Gastroesophageal sphincter (tissue), 4 donors: ENCODE measurements around the gene FHOD3. TPM values are rescaled to one million over a fixed set of nuclear protein-coding genes. Genes with fewer than 3 reads are reported as not detected.

Experiments
- ATAC-seq: fragments of 150-250 bp; one replicate; pipeline ENCODE4 v1.9.1; 2016; ENCODE audit warnings: mild to moderate bottlenecking, moderate library complexity
- H3K27ac ChIP-seq, 4 donors: fragments of 200-600 bp; sonication (generic) in 3 of 4; 1 replicate in 3 of 4; 2 replicates in 1 of 4; pipeline ENCODE4 v1.5.1; 2016 to 2019
- H3K27me3 ChIP-seq: fragments of 200-600 bp; sonication (generic); one replicate; pipeline ENCODE4 v1.5.1; 2019
- H3K36me3 ChIP-seq, 2 donors: fragments of 200-600 bp; sonication (generic); one replicate each; pipeline ENCODE4 v1.5.1; 2019; ENCODE audit warnings: control low read depth in 1 of 2
- H3K4me1 ChIP-seq, 3 donors: fragments of 200-600 bp; sonication (generic); 1 replicate in 2 of 3; 2 replicates in 1 of 3; pipeline ENCODE4 v1.5.1; 2016 to 2019; ENCODE audit warnings: control low read depth in 2 of 3
- H3K4me3 ChIP-seq, 2 donors: fragments of 200-600 bp; sonication (generic); one replicate each; pipeline ENCODE4 v1.5.1; 2019; ENCODE audit warnings: mild to moderate bottlenecking in 1 of 2, moderate library complexity in 1 of 2
- H3K9me3 ChIP-seq, 3 donors: fragments of 200-600 bp; sonication (generic); one replicate each; pipeline ENCODE4 v1.5.1; 2017 to 2019; ENCODE audit warnings: control low read depth in 2 of 3
- EP300 ChIP-seq: sonication (generic); formaldehyde crosslinking; IDR thresholded peaks from one replicate; pipeline ENCODE4 v1.6.1; 2017; ENCODE audit warnings: antibody characterized with exemption, mild to moderate bottlenecking
- POLR2A ChIP-seq, 2 donors: fragments of 450-650 bp; IDR thresholded peaks; one replicate each; pipeline ENCODE4 v1.6.1; 2017; ENCODE audit warnings: antibody characterized with exemption in 2 of 2, mild to moderate bottlenecking in 2 of 2, moderate library complexity in 1 of 2
- POLR2AphosphoS5 ChIP-seq: sonication (generic); formaldehyde crosslinking; IDR thresholded peaks from one replicate; pipeline ENCODE4 v1.6.1; 2017; ENCODE audit warnings: antibody characterized with exemption
- WGBS, 2 donors: methylation state at CpG; one replicate each; pipeline ENCODE4 v1.1.5; 2018; ENCODE audit warnings: low coverage in 1 of 2; 5-methylcytosine and 5-hydroxymethylcytosine counted together
- total RNA-seq, 4 donors: library from RNA; depleted of rRNA; stranded (reverse); fragments of >200 nt; gene quantifications; one replicate each; pipeline ENCODE4 v1.1.0, GENCODE V29; 2016
- TF ChIP-seq, protein P1 (sequence below), 4 experiments: fragments of 200-600 bp in 2 of 4; fragments of 450-650 bp in 2 of 4; sonication (generic) in 1 of 4; IDR thresholded peaks; one replicate each; pipeline ENCODE4 v1.5.1; 2017 to 2019; ENCODE audit warnings: antibody characterized with exemption in 4 of 4, mild to moderate bottlenecking in 2 of 4, moderate library complexity in 2 of 4

FHOD3 gene
- total RNA-seq, 4 donors from 2014 or later, result 18.4 to 36.7 (median 30.4) TPM

DNA sequence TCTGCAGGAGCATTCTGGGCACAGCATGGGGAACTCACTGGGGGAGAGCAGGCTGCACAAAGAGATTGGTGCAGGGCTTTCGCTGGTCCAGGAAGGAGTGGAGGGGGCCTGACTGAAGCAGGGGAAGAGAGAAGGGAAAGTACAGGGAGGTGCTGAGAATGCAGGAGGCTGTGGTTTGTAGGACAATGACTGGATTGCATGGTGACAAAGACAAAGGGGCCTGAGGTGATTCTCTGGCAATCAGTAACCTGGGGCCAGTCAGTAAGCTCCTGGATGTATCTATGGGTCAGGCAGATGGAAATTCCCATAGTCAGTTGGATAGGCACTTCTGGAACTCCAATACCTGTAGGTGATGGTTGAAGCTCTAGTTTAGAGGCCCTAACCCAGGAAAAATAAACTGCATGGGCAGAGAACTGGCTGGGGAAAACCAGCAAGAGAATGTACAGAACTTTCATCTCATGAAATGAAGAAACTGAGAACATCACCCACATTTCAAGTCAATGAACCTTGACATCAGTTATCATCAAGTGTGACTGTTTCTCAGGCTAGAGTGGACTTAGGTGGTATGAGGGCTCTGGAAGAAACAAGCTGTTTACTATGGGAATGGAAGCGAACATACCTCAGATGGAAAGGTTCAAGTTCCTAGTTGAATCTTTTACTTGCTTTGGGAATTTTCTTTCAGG is 338.0 kb downstream of the FHOD3 start:
- Histone ChIP-seq H3K4me1 (peaks cover 2 to 21% (median 2%) of the 10 kb centered on the region in 3 donors), H3K9me3 (no peaks in the 10 kb centered on the region), H3K4me3 (no peak overlapping the region), H3K27ac (no peak overlapping the region), H3K27me3 (no peaks in the 10 kb centered on the region), H3K36me3 (no peaks in the 10 kb centered on the region)
- no peak for TF ChIP-seq EP300
- no peak for ATAC-seq
- WGBS, 2 donors, result 86 to 93% methylated on average over 1 to 2 of the region's 2 CpGs

DNA sequence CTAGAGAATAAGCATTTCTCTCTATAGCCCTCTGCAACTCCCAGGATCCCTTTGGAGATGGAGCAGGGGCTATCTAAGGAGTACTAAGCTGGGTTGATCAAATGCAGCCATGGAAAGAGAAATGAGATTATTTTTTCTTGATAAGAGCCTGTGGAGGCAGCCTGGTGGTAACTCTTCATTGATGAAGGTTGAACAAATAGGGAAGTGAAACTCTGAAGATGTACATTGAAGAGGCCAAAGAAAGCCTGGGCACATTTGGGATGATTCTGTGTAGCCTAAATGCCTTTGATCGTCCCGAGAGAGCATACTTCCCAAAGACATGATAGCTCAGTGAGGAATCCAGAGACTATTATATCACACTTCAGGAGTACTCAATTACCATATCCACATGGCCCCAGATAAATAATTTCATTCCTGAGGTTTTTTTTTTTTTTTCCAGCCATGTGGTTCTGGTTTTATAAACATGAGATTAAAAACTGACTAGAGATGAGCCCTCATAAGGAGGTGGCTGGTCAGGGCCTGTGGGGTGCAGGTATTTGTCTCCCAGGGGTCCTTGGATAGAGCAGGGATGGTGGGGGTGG is 338.8 kb downstream of the FHOD3 start:
- H3K4me1 ChIP-seq, result peaks cover 4 to 28% (median 7%) of the 10 kb centered on the region in 3 donors
- 20 to 43% methylated on average over 1 to 2 of the region's 2 CpGs for WGBS, 2 donors
- no peak for TF ChIP-seq EP300
- TF ChIP-seq, protein P1, sequence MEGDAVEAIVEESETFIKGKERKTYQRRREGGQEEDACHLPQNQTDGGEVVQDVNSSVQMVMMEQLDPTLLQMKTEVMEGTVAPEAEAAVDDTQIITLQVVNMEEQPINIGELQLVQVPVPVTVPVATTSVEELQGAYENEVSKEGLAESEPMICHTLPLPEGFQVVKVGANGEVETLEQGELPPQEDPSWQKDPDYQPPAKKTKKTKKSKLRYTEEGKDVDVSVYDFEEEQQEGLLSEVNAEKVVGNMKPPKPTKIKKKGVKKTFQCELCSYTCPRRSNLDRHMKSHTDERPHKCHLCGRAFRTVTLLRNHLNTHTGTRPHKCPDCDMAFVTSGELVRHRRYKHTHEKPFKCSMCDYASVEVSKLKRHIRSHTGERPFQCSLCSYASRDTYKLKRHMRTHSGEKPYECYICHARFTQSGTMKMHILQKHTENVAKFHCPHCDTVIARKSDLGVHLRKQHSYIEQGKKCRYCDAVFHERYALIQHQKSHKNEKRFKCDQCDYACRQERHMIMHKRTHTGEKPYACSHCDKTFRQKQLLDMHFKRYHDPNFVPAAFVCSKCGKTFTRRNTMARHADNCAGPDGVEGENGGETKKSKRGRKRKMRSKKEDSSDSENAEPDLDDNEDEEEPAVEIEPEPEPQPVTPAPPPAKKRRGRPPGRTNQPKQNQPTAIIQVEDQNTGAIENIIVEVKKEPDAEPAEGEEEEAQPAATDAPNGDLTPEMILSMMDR (IDR thresholded peaks at IDR 0.05), result no peak
- TF ChIP-seq POLR2AphosphoS5, result no peak
- TF ChIP-seq POLR2A (IDR thresholded peaks at IDR 0.05), result no peak
- no peaks in the 10 kb centered on the region for H3K9me3 ChIP-seq
- no peak overlapping the region for H3K27ac ChIP-seq
- H3K27me3 ChIP-seq, result no peaks in the 10 kb centered on the region
- no peak for ATAC-seq
- H3K36me3 ChIP-seq, result no peaks in the 10 kb centered on the region
- H3K4me3 ChIP-seq, result no peak overlapping the region

DNA sequence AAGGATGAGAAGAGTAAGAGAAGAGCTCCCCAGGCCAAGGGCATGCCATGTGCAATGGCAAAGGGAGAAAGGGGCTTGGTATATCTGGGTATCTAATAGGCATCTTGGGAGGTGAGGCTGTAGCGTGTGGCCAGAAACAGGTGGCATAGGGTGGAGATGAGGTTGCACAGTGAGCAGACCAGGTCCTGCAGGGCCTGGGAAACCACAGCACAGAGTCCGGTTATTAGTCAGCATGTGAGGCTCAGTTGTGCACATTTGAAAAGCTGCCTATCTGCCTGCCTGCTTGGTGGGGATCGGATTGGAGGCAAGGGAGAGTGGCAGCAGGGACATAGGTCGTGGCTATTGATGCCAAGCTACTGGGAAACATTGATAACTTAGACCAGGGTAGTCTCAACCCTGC is 340.7 kb downstream of the FHOD3 start:
- no peak for ATAC-seq
- 92 to 100% methylated on average over 1 to 4 of the region's 4 CpGs for WGBS, 2 donors
- no peaks in the 10 kb centered on the region for H3K36me3 ChIP-seq
- H3K27ac ChIP-seq, result no peak overlapping the region
- H3K4me3 ChIP-seq, result no peak overlapping the region
- peaks cover 4 to 29% (median 7%) of the 10 kb centered on the region in 3 donors for H3K4me1 ChIP-seq
- no peaks in the 10 kb centered on the region for H3K27me3 ChIP-seq
- TF ChIP-seq, protein P1 (IDR thresholded peaks at IDR 0.05), result no peak
- TF ChIP-seq POLR2AphosphoS5, result no peak
- no peak for TF ChIP-seq POLR2A (IDR thresholded peaks at IDR 0.05)
- no peak for TF ChIP-seq EP300
- H3K9me3 ChIP-seq, result no peaks in the 10 kb centered on the region

DNA sequence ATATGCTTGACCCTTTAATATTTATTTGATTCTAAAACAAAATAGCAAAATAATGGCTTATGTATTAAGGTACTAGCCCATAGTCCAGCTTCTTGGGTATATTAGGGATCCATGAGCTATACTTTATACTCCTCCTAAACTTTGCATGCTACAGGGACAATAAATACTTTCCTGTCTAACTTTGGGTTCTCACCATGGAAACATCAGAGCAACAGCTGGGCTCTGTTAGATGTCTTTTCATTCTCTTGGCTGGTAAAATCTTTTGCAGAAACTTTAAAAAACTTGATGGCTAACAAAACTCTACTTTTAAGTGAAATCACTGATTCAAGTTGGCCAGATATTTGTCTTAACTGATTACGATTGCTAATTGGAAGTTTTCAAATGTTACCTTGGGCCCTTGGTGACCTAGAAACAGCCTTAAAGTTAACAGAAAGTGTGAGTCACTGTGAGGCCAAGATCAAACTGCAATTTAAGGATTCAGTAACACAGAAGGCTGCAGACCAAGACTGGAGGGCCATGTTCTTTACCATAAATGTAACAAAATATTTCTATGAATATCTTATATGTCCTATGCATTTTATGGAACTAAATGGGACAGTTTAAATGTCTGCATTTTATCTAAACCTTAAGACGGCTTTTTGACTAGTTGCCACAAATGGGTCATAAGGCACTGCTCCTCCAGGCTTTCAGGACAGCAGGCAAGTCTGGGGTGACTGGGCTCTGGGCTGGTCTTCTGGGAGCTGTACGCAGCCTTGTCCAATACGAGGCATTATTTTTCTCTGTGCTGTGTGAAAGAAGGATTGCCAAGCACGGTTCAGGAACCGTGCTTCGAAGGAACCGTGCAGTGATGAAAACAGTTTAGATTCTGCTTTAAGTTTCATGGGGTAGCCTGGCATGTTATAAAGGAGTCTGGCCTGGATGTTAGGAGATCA is 342.8 kb downstream of the FHOD3 start:
- H3K4me3 ChIP-seq, result no peak overlapping the region
- TF ChIP-seq EP300 (no peak), POLR2AphosphoS5 (no peak), POLR2A (IDR thresholded peaks at IDR 0.05) (no peak)
- TF ChIP-seq, protein P1 (IDR thresholded peaks at IDR 0.05), result no peak
- no peaks in the 10 kb centered on the region for H3K36me3 ChIP-seq
- peak overlapping the region in 3 of 4 donors; percentile 6 to 53 (median 38) for H3K27ac ChIP-seq
- no peaks in the 10 kb centered on the region for H3K9me3 ChIP-seq
- ATAC-seq, result no peak
- H3K27me3 ChIP-seq, result no peaks in the 10 kb centered on the region
- WGBS, 2 donors, result 28 to 48% methylated on average over 5 to 8 of the region's 8 CpGs
- peaks cover 4 to 29% (median 7%) of the 10 kb centered on the region in 3 donors for H3K4me1 ChIP-seq

DNA sequence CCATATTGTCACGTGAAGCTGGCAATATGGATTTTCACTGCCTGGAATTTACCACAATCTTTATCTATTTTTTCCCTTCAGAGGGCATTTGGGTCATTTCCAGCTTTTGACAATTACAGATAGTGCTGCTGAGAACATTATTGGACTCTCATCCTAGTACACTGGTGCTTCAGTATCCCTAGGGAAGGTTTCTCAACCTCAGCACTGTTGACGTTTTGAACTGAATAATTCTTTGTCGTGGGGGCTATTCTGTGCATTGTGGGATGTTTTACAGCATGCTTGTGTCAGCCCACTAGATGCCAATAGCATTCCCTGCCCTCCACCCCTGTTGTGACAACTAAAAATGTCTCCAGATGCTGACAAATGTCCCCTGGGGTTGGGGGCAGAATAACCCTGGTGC is 345.5 kb downstream of the FHOD3 start:
- no peak overlapping the region for H3K27ac ChIP-seq
- 64 to 65% methylated on average over 3 of the region's 3 CpGs for WGBS, 2 donors
- ATAC-seq, result no peak
- no peak for TF ChIP-seq POLR2AphosphoS5
- TF ChIP-seq, protein P1 (IDR thresholded peaks at IDR 0.05), result no peak
- TF ChIP-seq EP300, result no peak
- TF ChIP-seq POLR2A (IDR thresholded peaks at IDR 0.05), result no peak
- no peaks in the 10 kb centered on the region for H3K27me3 ChIP-seq
- no peaks in the 10 kb centered on the region for H3K9me3 ChIP-seq
- no peaks in the 10 kb centered on the region for H3K36me3 ChIP-seq
- H3K4me1 ChIP-seq, result peaks cover 4 to 22% (median 7%) of the 10 kb centered on the region in 3 donors
- H3K4me3 ChIP-seq, result no peak overlapping the region
